ENCODE measurements around the gene MAST4.

Gene MAST4

DNA sequence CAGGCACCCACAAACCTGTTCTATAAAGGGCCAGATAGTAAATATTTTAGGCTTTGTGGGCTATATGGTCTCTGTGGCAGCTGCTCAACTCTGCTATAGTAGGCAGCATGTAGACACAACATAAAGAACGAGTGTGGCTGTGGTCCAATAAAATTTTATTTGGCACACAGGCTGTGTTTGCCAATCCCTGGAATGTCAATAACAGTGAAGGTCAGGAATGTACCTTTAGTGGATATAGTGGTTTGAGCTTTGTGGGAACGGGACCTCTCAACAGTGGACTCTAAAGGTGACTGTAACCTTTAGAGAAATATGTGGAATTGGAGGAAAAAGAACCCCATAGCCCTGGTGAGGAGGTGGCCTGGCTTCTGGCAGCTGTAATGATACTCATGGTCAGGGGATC lies 145.2 kb downstream of the MAST4 start:
- Histone ChIP-seq H3F3A (ENCODE audit: control insufficient read depth, insufficient read depth) (no peaks in the 10 kb centered on the region), H3K36me3 (ENCODE audit: control insufficient read depth, low read length) (no peaks in the 10 kb centered on the region), H3K4me3 (ENCODE audit: low read length) (no peak overlapping the region), H4K20me1 (ENCODE audit: control insufficient read depth, insufficient read depth, low read depth, low read length) (no peaks in the 10 kb centered on the region), H3K27me3 (ENCODE audit: control insufficient read depth, low read length) (peaks cover 15% of the 10 kb centered on the region), H3K79me2 (ENCODE audit: control insufficient read depth, low read length) (no peaks in the 10 kb centered on the region), H3K27ac (ENCODE audit: low read depth, low read length) (no peak overlapping the region), H3K9me2 (replicated peaks; ENCODE audit: control insufficient read depth, low read length) (no peaks in the 10 kb centered on the region), H3K4me2 (ENCODE audit: low read length) (no peak overlapping the region), H3K4me1 (ENCODE audit: control insufficient read depth, low read length) (no peaks in the 10 kb centered on the region), H3K9me3 (ENCODE audit: control insufficient read depth, insufficient read depth, low read length) (no peaks in the 10 kb centered on the region)
- TF ChIP-seq EZH2phosphoT487 (IDR thresholded peaks at IDR 0.05; ENCODE audit: borderline replicate concordance, low read length): no peak
- TF ChIP-seq, protein P1, sequence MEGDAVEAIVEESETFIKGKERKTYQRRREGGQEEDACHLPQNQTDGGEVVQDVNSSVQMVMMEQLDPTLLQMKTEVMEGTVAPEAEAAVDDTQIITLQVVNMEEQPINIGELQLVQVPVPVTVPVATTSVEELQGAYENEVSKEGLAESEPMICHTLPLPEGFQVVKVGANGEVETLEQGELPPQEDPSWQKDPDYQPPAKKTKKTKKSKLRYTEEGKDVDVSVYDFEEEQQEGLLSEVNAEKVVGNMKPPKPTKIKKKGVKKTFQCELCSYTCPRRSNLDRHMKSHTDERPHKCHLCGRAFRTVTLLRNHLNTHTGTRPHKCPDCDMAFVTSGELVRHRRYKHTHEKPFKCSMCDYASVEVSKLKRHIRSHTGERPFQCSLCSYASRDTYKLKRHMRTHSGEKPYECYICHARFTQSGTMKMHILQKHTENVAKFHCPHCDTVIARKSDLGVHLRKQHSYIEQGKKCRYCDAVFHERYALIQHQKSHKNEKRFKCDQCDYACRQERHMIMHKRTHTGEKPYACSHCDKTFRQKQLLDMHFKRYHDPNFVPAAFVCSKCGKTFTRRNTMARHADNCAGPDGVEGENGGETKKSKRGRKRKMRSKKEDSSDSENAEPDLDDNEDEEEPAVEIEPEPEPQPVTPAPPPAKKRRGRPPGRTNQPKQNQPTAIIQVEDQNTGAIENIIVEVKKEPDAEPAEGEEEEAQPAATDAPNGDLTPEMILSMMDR (IDR thresholded peaks at IDR 0.05; ENCODE audit: low read depth, low read length, poor library complexity, severe bottlenecking): no peak

DNA sequence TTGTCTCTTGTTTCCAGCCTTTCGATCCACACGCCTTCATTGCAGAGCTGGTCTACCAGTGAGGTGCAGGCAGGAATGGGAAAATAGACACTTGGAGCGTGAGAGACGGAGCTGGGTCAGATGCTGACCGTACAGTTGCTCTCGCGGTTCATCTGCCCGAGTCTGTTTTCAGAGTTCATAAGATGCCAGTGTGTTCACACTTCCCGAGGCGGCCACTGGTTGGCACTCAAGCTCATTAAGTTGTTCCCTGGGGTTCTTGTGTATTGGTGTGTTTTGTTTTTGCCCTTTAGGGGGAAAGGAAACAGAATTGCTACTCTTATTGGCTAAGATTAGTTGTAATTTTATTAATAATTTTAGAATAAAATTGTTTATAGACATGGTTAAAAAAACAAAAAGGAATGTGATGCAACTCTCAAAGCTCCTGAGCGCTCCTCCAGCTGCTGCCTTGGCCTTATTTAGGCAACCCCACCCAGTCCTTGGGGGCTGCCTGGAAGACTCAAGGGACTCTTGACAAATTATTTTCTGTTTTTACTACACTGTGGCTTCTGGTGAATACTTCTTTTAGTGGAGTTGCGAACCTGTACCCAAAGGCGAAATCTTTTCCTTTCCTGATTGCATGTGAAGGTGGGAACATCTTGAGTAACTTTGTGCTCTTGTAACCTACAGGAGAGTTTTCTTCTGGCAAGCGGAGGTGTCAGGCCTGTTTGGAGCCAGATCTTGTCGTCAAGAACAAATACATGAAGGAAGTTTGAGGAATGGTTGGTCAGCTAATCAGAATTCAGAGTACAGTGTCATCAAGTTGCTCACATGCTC lies 146.1 kb downstream of the MAST4 start:
- Histone ChIP-seq H3K4me2 (ENCODE audit: low read length) (no peak overlapping the region), H4K20me1 (ENCODE audit: control insufficient read depth, insufficient read depth, low read depth, low read length) (no peaks in the 10 kb centered on the region), H3K9me2 (replicated peaks; ENCODE audit: control insufficient read depth, low read length) (no peaks in the 10 kb centered on the region), H3K9me3 (ENCODE audit: control insufficient read depth, insufficient read depth, low read length) (no peaks in the 10 kb centered on the region), H3K27ac (ENCODE audit: low read depth, low read length) (no peak overlapping the region), H3F3A (ENCODE audit: control insufficient read depth, insufficient read depth) (no peaks in the 10 kb centered on the region), H3K27me3 (ENCODE audit: control insufficient read depth, low read length) (peaks cover 15% of the 10 kb centered on the region), H3K4me1 (ENCODE audit: control insufficient read depth, low read length) (no peaks in the 10 kb centered on the region), H3K36me3 (ENCODE audit: control insufficient read depth, low read length) (no peaks in the 10 kb centered on the region), H3K4me3 (ENCODE audit: low read length) (no peak overlapping the region), H3K79me2 (ENCODE audit: control insufficient read depth, low read length) (no peaks in the 10 kb centered on the region)
- TF ChIP-seq, protein P1 (IDR thresholded peaks at IDR 0.05; ENCODE audit: low read depth, low read length, poor library complexity, severe bottlenecking): peak; percentile 27
- no peak for TF ChIP-seq EZH2phosphoT487 (IDR thresholded peaks at IDR 0.05; ENCODE audit: borderline replicate concordance, low read length)

DNA sequence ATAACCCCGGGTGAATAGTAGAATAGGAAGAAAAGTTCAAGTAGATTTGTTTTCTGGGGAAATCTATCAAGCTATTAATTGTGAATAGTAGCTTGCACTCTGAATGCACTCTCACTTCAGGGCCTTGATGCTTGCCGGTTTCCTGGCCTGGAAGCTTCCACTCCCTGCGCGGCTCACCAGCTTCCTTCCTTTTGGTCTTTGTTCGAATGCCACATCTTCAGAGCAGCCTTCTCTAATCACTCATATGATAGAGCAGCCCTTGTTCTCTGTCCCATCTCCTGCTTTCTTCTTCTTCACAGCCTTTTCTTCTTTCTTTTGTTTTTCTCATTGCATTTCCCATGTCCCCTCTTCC lies 146.7 kb downstream of the MAST4 start:
- Histone ChIP-seq H3K9me3 (ENCODE audit: control insufficient read depth, insufficient read depth, low read length) (no peaks in the 10 kb centered on the region), H4K20me1 (ENCODE audit: control insufficient read depth, insufficient read depth, low read depth, low read length) (no peaks in the 10 kb centered on the region), H3K36me3 (ENCODE audit: control insufficient read depth, low read length) (no peaks in the 10 kb centered on the region), H3K27ac (ENCODE audit: low read depth, low read length) (no peak overlapping the region), H3K27me3 (ENCODE audit: control insufficient read depth, low read length) (peaks cover 15% of the 10 kb centered on the region), H3F3A (ENCODE audit: control insufficient read depth, insufficient read depth) (no peaks in the 10 kb centered on the region), H3K79me2 (ENCODE audit: control insufficient read depth, low read length) (no peaks in the 10 kb centered on the region), H3K9me2 (replicated peaks; ENCODE audit: control insufficient read depth, low read length) (no peaks in the 10 kb centered on the region), H3K4me1 (ENCODE audit: control insufficient read depth, low read length) (no peaks in the 10 kb centered on the region), H3K4me2 (ENCODE audit: low read length) (no peak overlapping the region), H3K4me3 (ENCODE audit: low read length) (no peak overlapping the region)
- TF ChIP-seq, protein P1 (IDR thresholded peaks at IDR 0.05; ENCODE audit: low read depth, low read length, poor library complexity, severe bottlenecking): no peak
- no peak for TF ChIP-seq EZH2phosphoT487 (IDR thresholded peaks at IDR 0.05; ENCODE audit: borderline replicate concordance, low read length)

Data from DOHH2 (cell line).